T-helper 22 cell (primary cell): ENCODE data around the gene AMN.
A peak's percentile ranks its signal among the peaks of the same experiment; 100 is the strongest.
"Not testable (repeated sequence)": the region's sequence is repeated elsewhere in the genome, so short reads cannot be mapped to it uniquely, and the experiment has no call there.

ENCODE experiments used
- DNase-seq: peaks from one replicate; pipeline ENCODE4 v3.0.0-alpha.2; 2020; ENCODE audit warnings: low read depth

The AMN gene

GRCh38 chr14:102913341-102914211, 8.9 kb upstream of the AMN start:
- no peak for DNase-seq

GRCh38 chr14:102914474-102915291, 7.8 kb upstream of the AMN start:
- DNase-seq, result no peak

- DNase-seq, result no peak
Observed at GRCh38 chr14:102915292-102916110, 7.0 kb upstream of the AMN start.

- DNase-seq, result no peak
Observed at GRCh38 chr14:102916347-102917055, 6.0 kb upstream of the AMN start.

GRCh38 chr14:102917056-102917385, 5.4 kb upstream of the AMN start:
- DNase-seq, result no peak

GRCh38 chr14:102917469-102918211, 4.8 kb upstream of the AMN start:
- peak; percentile 16 for DNase-seq

GRCh38 chr14:102918438-102918837, 4.0 kb upstream of the AMN start:
- no peak for DNase-seq

- DNase-seq, result no peak
Observed at GRCh38 chr14:102920273-102920997, 2.0 kb upstream of the AMN start.

GRCh38 chr14:102920998-102921304, 1.5 kb upstream of the AMN start:
- no peak for DNase-seq

GRCh38 chr14:102923201-102923924, 900 bp downstream of the AMN start:
- no peak for DNase-seq

GRCh38 chr14:102923925-102924486, 1.5 kb downstream of the AMN start:
- no peak for DNase-seq

GRCh38 chr14:102924632-102925588, 2.4 kb downstream of the AMN start:
- DNase-seq, result no peak

- no peak for DNase-seq
Observed at GRCh38 chr14:102925646-102926045, 3.2 kb downstream of the AMN start.

GRCh38 chr14:102926104-102926503, 3.6 kb downstream of the AMN start:
- no peak for DNase-seq

GRCh38 chr14:102926840-102927239, 4.4 kb downstream of the AMN start:
- DNase-seq, result not testable (repeated sequence)

- no peak for DNase-seq
Observed at GRCh38 chr14:102927346-102927877, 4.9 kb downstream of the AMN start.

- DNase-seq, result no peak
Observed at GRCh38 chr14:102927878-102928411, 5.5 kb downstream of the AMN start.
